Measurements from ENCODE around the gene RPRML.
"Not testable (repeated sequence)": the region's sequence is repeated elsewhere in the genome, so short reads cannot be mapped to it uniquely, and the experiment has no call there.

The RPRML gene

GRCh38 chr17:46976626-46977270 is 2.3 kb downstream of the RPRML start:
- no peak for DNase-seq (ENCODE audit: insufficient read length, low spot score)
- FAIRE-seq: no peak

GRCh38 chr17:46975287-46975686 is 3.8 kb downstream of the RPRML start:
- DNase-seq (ENCODE audit: insufficient read length, low spot score): no peak
- FAIRE-seq: no peak

DNA sequence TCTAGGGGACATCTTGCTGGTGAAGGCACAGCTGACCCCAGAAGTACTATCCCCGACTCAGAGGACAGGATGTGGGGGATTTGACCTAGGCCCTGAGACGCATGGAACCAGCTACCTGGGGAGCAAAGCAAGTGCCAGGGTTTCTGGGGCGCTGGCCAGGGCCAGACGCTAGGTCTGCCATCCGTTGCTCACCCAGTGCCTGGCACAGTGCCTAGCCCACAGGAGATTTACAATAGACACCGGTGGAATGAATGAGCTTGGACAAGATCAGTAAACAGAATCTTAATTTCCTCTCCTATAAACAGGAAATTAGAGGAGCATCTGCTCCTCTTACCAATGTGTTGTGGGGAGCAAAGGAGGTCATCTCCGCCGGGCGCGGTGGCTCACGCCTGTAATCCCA is 5.0 kb downstream of the RPRML start:
- DNase-seq (ENCODE audit: insufficient read length, low spot score): no peak
- no peak for FAIRE-seq

DNA sequence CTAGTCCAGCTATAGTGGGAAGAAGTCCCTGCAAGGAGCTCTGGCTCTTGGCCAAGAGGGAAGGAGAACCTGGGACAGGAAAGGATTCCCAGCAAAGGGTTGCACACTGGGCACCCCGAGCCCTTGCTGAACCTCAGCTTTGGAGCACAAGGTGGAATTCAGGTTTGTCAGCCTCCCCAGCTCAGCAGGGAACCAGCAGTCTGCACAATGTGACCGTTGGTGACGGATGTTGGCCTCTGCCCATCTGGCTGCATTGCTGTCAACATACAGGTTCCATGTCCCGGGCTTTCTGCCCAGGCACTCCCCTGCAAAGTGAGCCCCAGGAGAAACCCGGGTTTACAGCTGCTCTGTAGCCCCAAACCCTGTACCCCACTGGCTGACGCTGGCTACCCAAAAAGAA is 6.7 kb downstream of the RPRML start:
- no peak for DNase-seq (ENCODE audit: insufficient read length, low spot score)
- no peak for FAIRE-seq

DNA sequence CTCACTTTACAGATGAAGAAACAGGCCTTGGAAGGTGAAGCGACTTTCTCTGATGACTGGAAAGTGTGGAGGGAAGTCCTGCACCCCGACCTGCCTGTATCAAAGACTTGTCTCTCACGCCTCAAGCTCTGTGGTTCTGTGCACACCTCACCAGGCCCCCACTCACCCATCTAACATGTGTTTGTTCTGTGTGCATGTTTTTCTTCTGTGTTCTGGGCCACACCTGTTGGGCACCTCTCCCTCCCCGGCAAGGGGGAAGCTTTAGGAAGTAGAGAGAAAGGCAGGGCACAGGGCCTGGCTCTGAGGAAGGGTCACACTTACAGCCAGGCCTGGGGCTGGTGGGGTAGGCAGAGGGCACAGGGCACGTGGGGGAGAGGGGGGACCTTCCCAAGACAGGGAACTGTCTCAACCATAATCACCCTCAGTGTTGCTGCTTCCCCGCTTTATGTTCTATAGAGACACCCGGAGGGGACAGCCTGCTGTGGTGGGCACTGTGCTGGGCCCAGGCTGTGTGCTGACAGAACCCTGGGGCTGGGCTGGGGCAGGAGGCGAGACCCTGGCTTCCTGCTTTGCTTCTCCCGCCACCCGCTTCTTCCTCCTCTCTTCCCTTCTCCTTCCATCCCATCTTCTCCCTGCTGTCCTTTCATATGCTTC is 7.3 kb downstream of the RPRML start:
- FAIRE-seq (no peak), DNase-seq (ENCODE audit: insufficient read length, low spot score) (no peak)

DNA sequence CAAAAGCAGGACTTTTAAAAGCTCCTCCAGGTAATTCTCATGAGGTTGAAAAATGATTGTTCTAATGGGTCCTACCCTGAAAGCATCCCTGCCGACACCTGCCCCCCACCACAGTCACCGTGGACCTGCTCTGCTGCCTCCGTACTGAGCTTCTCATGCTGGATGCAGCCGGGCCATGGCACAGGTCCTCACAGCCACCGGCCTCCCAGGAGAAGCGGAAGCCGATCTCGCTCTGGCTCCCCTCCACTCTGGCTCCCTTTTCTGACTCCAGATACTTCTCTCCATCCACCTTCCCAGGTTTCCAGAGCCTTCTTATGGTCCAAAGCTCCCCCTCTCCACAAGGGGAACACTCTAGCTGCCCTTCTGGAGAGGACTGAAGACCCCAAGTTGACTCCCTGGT is 10.2 kb downstream of the RPRML start:
- no peak for DNase-seq (ENCODE audit: insufficient read length, low spot score)
- no peak for FAIRE-seq

GRCh38 chr17:46968224-46968834 is 10.7 kb downstream of the RPRML start:
- FAIRE-seq: no peak
- DNase-seq (ENCODE audit: insufficient read length, low spot score): no peak

- DNase-seq (ENCODE audit: insufficient read length, low spot score): no peak
- no peak for FAIRE-seq
Observed at GRCh38 chr17:46964315-46965265, 14.5 kb downstream of the RPRML start.

DNA sequence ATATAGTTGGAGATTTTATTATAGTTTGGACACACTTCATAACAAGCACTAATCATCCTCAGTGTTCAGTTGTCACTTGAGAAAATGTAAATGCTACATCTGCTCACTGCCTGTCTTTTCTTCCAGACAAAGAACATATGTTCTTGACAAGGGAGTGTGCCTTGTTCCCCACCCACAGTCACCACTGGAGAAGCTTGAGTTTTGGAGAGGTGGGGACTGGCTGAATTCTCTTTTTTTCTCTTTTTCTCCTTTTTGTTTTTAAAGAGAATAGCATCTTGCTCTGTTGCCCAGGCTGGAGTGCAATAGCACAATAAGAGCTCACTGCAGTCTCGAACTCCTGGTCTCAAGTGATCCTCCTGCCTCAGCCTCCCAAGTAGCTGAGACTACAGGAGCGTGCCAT is 15.5 kb downstream of the RPRML start:
- FAIRE-seq: no peak
- no peak for DNase-seq (ENCODE audit: insufficient read length, low spot score)

DNA sequence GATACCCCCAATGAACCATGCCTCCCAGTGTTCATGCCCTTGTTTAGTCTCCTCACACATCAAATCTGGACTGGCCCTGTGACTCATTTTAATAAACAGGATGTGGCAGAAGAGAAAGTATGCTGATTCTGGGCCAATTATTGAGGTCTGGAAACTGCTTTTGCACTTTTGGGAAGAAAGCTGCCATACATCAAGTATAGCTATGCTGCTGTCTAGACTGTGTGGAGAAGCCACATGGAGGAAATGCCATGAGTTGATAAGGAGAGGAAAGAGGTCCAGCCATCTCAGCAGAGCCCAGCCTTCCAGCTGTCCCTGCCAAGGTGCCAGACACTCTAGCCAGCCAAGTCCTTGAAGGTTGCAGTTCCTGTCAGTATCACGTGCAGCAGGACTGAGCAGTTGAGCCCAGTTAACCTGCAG is 16.7 kb downstream of the RPRML start:
- DNase-seq (ENCODE audit: insufficient read length, low spot score) (no peak), FAIRE-seq (no peak)

- FAIRE-seq (no peak), DNase-seq (ENCODE audit: insufficient read length, low spot score) (no peak)
Observed at GRCh38 chr17:46960152-46960551, 18.9 kb downstream of the RPRML start.

DNA sequence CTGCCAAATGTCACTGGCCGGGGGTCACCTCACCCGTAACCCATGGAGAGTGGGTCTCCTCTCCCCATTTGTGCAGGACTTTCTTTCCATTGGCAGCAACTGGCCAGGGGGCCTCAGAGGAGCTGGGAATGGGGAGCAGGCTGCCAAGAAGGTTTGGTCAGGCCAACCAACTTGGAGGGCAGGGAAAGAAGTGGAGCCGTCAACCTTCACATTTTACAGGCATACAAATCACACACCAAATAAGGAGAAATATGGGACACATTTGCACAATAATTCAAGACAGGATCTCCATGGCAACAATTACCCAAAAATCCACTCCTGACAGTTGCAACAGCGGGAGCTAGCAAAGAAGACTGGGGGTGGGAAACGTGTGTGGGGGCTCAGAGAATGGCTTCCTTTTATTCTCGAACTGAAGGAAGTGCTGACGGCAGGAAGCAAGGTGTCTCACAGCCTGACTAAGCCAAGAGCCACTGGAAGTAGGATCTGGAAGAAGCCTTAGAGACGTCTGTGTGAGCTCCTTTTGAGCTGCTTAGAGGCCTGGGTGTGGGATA is 20.9 kb downstream of the RPRML start:
- DNase-seq (ENCODE audit: insufficient read length, low spot score): no peak
- no peak for FAIRE-seq

DNA sequence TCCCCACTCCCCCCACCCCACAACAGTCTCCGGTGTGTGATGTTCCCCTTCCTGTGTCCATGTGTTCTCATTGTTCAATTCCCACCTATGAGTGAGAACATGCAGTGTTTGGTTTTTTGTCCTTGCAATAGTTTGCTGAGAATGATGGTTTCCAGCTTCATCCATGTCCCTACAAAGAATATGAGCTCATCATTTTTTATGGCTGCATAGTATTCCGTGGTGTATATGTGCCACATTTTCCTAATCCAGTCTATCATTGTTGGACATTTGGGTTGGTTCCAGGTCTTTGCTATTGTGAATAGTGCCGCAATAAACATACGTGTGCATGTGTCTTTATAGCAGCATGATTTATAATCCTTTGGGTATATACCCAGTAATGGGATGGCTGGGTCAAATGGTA is 25.9 kb downstream of the RPRML start:
- DNase-seq (ENCODE audit: insufficient read length, low spot score); FAIRE-seq: not testable (repeated sequence)

GRCh38 chr17:46952115-46952514 is 26.9 kb downstream of the RPRML start:
- no peak for FAIRE-seq
- no peak for DNase-seq (ENCODE audit: insufficient read length, low spot score)

- no peak for DNase-seq (ENCODE audit: insufficient read length, low spot score)
- FAIRE-seq: no peak
Observed at GRCh38 chr17:46951706-46952105, 27.3 kb downstream of the RPRML start.

DNA sequence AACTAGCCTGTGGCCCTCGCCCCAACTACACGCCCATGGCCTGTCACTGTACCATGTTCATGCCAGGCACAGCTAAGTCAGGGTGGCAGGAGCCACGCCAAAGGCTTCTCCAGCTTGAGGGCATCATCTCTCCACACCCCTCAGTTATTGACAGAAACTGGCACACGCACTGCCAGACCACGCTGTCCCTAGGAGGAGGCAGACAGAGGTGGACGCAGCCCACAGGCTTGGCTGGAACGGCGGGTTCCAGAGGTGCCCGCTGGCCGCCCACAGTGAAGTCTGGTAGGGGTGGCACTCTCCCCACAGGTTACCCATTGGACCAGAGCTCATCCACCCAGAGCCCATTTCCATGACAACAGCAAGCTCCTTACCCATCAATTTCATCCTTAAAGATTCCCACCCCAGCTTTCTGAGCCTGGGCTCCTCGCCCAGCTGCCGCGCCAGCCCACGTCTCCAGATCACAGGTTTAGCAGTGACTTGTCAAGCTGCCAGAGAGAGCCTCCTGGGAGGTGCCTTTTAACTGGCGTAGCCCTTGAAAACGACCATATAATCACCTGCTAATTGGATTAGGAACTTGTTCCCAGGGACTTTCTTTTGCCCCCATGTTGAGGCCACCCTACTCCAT is 27.9 kb downstream of the RPRML start:
- DNase-seq (ENCODE audit: insufficient read length, low spot score) (no peak), FAIRE-seq (no peak)

- DNase-seq (ENCODE audit: insufficient read length, low spot score) (no peak), FAIRE-seq (no peak)
Observed at GRCh38 chr17:46950342-46950996, 28.6 kb downstream of the RPRML start.

- DNase-seq (ENCODE audit: insufficient read length, low spot score) (no peak), FAIRE-seq (no peak)
Observed at GRCh38 chr17:46949291-46950174, 29.5 kb downstream of the RPRML start.

DNA sequence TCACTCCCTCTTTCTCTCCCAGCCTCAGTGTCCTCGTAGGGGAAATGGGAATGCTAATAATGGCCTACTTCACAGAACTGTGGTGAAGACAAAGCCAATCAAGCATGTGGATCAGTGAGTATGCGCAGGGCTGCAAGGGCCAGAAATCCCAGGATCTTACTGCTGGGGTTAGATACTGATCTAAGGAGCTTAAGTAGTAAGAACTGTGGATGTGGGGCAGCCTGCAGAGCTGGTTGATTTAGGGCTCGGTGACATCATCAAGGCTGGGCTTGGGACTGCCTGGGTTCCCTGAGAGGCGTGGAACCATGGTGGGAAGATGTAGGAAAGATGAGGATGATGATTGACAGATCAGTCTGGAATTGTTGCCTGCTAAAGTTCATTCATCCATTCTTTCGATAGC is 30.5 kb downstream of the RPRML start:
- DNase-seq (ENCODE audit: insufficient read length, low spot score) (no peak), FAIRE-seq (no peak)
